ENCODE data around the gene CHAD.

The CHAD gene

DNA sequence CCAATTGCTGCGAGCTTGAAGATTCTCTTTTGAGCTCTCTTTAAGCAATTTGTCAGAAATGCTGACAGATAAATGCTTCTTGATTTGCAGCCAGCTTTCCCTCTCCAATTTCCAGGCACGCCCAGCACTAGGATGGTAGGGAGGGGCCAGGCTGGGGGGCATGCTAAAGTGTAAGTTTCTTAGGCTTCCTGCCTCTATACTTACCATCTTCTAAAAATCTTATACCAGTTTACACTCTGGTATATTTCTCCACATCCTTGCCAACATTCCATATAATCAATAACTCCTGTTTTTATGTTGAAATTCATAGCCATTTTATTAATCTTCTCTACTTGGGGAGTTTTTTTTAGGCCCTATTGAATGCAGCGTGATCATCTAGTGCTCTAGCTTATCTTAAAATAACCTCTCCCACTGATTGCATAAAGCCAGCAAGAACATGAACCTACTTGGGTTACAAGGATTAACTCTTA, 25.1 kb downstream of the CHAD start (continued):
- TF ChIP-seq ZNF18 (tag by site-specific recombination; IDR thresholded peaks at IDR 0.05) (no peak), ZNF510 (tag by site-specific recombination; IDR thresholded peaks at IDR 0.05; ENCODE audit: insufficient replicate concordance) (no peak), HOXD13 (CRISPR knock-in tag; IDR thresholded peaks at IDR 0.05; ENCODE audit: borderline replicate concordance) (no peak), KLF1 (tag by site-specific recombination; IDR thresholded peaks at IDR 0.05) (peak; percentile 79), ZNF302 (tag by site-specific recombination; IDR thresholded peaks at IDR 0.05; ENCODE audit: low read depth) (no peak), ATF2 (tag by site-specific recombination; IDR thresholded peaks at IDR 0.05; ENCODE audit: low read depth) (no peak), MYNN (tag by site-specific recombination; IDR thresholded peaks at IDR 0.05; ENCODE audit: borderline replicate concordance) (no peak), ZNF585B (tag by site-specific recombination; IDR thresholded peaks at IDR 0.05) (no peak), SCRT2 (tag by site-specific recombination; IDR thresholded peaks at IDR 0.05) (no peak), ZNF23 (tag by site-specific recombination; IDR thresholded peaks at IDR 0.05; ENCODE audit: borderline replicate concordance) (no peak), ZNF404 (tag by site-specific recombination; IDR thresholded peaks at IDR 0.05) (no peak), WT1 (tag by site-specific recombination; IDR thresholded peaks at IDR 0.05) (peak; percentile 73), ZNF529 (tag by site-specific recombination; IDR thresholded peaks at IDR 0.05; ENCODE audit: insufficient replicate concordance) (no peak), ZNF2 (tag by site-specific recombination; IDR thresholded peaks at IDR 0.05) (no peak), ZNF580 (tag by site-specific recombination; IDR thresholded peaks at IDR 0.05) (no peak), ZNF16 (tag by site-specific recombination; IDR thresholded peaks at IDR 0.05; ENCODE audit: low read depth) (no peak), ZEB2 (tag by site-specific recombination; IDR thresholded peaks at IDR 0.05) (peak; percentile 55), ZNF146 (tag by site-specific recombination; IDR thresholded peaks at IDR 0.05) (no peak), ZNF530 (tag by site-specific recombination; IDR thresholded peaks at IDR 0.05; ENCODE audit: low read depth) (no peak), KLF10 (tag by site-specific recombination; IDR thresholded peaks at IDR 0.05) (0 out of 2 replicates have a peak, but pooled peaks have one; percentile 28), ZSCAN30 (tag by site-specific recombination; IDR thresholded peaks at IDR 0.05) (no peak), HOXA7 (CRISPR knock-in tag; IDR thresholded peaks at IDR 0.05; ENCODE audit: borderline replicate concordance) (no peak), ZNF223 (tag by site-specific recombination; IDR thresholded peaks at IDR 0.05) (no peak), ZBTB10 (tag by site-specific recombination; IDR thresholded peaks at IDR 0.05) (no peak), ZXDB (tag by site-specific recombination; IDR thresholded peaks at IDR 0.05) (peak; percentile 56; the same call in 1 of the 2 replicates), ZNF785 (tag by site-specific recombination; IDR thresholded peaks at IDR 0.05) (no peak), ZNF416 (tag by site-specific recombination; IDR thresholded peaks at IDR 0.05) (no peak), ZNF292 (tag by site-specific recombination; IDR thresholded peaks at IDR 0.05; ENCODE audit: borderline replicate concordance, low read depth) (no peak), ZNF19 (tag by site-specific recombination; IDR thresholded peaks at IDR 0.05; ENCODE audit: low read depth) (no peak), ZFP41 (tag by site-specific recombination; IDR thresholded peaks at IDR 0.05; ENCODE audit: borderline replicate concordance) (no peak)
- TF ChIP-seq, protein P1, sequence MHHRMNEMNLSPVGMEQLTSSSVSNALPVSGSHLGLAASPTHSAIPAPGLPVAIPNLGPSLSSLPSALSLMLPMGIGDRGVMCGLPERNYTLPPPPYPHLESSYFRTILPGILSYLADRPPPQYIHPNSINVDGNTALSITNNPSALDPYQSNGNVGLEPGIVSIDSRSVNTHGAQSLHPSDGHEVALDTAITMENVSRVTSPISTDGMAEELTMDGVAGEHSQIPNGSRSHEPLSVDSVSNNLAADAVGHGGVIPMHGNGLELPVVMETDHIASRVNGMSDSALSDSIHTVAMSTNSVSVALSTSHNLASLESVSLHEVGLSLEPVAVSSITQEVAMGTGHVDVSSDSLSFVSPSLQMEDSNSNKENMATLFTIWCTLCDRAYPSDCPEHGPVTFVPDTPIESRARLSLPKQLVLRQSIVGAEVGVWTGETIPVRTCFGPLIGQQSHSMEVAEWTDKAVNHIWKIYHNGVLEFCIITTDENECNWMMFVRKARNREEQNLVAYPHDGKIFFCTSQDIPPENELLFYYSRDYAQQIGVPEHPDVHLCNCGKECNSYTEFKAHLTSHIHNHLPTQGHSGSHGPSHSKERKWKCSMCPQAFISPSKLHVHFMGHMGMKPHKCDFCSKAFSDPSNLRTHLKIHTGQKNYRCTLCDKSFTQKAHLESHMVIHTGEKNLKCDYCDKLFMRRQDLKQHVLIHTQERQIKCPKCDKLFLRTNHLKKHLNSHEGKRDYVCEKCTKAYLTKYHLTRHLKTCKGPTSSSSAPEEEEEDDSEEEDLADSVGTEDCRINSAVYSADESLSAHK (tag by site-specific recombination; IDR thresholded peaks at IDR 0.05), result no peak
- TF ChIP-seq, protein P2, sequence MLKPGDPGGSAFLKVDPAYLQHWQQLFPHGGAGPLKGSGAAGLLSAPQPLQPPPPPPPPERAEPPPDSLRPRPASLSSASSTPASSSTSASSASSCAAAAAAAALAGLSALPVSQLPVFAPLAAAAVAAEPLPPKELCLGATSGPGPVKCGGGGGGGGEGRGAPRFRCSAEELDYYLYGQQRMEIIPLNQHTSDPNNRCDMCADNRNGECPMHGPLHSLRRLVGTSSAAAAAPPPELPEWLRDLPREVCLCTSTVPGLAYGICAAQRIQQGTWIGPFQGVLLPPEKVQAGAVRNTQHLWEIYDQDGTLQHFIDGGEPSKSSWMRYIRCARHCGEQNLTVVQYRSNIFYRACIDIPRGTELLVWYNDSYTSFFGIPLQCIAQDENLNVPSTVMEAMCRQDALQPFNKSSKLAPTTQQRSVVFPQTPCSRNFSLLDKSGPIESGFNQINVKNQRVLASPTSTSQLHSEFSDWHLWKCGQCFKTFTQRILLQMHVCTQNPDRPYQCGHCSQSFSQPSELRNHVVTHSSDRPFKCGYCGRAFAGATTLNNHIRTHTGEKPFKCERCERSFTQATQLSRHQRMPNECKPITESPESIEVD (tag by site-specific recombination; IDR thresholded peaks at IDR 0.05), result peak; percentile 62
